ENCODE data around the gene UQCRH.
"Not testable (repeated sequence)": the region's sequence is repeated elsewhere in the genome, so short reads cannot be mapped to it uniquely, and the experiment has no call there.

The UQCRH gene

GRCh38 chr1:46325285-46326076, 22.0 kb downstream of the UQCRH start:
- not testable (repeated sequence) for H3K4me3 ChIP-seq (ENCODE audit: low read depth in 1 of 2, low read length in 1 of 2); H3K27me3 ChIP-seq; H3K9me3 ChIP-seq; H3K36me3 ChIP-seq; H3K27ac ChIP-seq; H3K4me1 ChIP-seq (ENCODE audit: control insufficient read depth in 1 of 2, insufficient read depth in 1 of 2, low read depth in 1 of 2, low read length in 1 of 2)

- not testable (repeated sequence) for H3K36me3 ChIP-seq; H3K4me1 ChIP-seq (ENCODE audit: control insufficient read depth in 1 of 2, insufficient read depth in 1 of 2, low read depth in 1 of 2, low read length in 1 of 2); H3K27me3 ChIP-seq; H3K4me3 ChIP-seq (ENCODE audit: low read depth in 1 of 2, low read length in 1 of 2); H3K27ac ChIP-seq; H3K9me3 ChIP-seq
Observed at GRCh38 chr1:46328182-46328581, 24.7 kb downstream of the UQCRH start.

GRCh38 chr1:46329807-46330206, 26.3 kb downstream of the UQCRH start:
- not testable (repeated sequence) for H3K4me1 ChIP-seq (ENCODE audit: control insufficient read depth in 1 of 2, insufficient read depth in 1 of 2, low read depth in 1 of 2, low read length in 1 of 2); H3K4me3 ChIP-seq (ENCODE audit: low read depth in 1 of 2, low read length in 1 of 2); H3K36me3 ChIP-seq; H3K9me3 ChIP-seq; H3K27ac ChIP-seq; H3K27me3 ChIP-seq

- H3K36me3 ChIP-seq; H3K4me1 ChIP-seq (ENCODE audit: control insufficient read depth in 1 of 2, insufficient read depth in 1 of 2, low read depth in 1 of 2, low read length in 1 of 2): not testable (repeated sequence)
Observed at GRCh38 chr1:46330381-46330780, 26.9 kb downstream of the UQCRH start.

GRCh38 chr1:46331786-46332540, 28.5 kb downstream of the UQCRH start:
- H3K27ac ChIP-seq, H3K36me3 ChIP-seq: not testable (repeated sequence)

More at GRCh38 chr1:46330381-46330780, 26.9 kb downstream of the UQCRH start:
- H3K4me3 ChIP-seq (ENCODE audit: low read depth in 1 of 2, low read length in 1 of 2); H3K27ac ChIP-seq; H3K9me3 ChIP-seq; H3K27me3 ChIP-seq: not testable (repeated sequence)

GRCh38 chr1:46333300-46334029, 30.0 kb downstream of the UQCRH start:
- H3K27me3 ChIP-seq, result no peaks in the 10 kb centered on the region
- H3K9me3 ChIP-seq, result no peaks in the 10 kb centered on the region
- no peaks in the 10 kb centered on the region for H3K4me1 ChIP-seq (ENCODE audit: control insufficient read depth in 1 of 2, insufficient read depth in 1 of 2, low read depth in 1 of 2, low read length in 1 of 2)
- H3K4me3 ChIP-seq (ENCODE audit: low read depth in 1 of 2, low read length in 1 of 2), result no peak overlapping the region
- no peak overlapping the region for H3K27ac ChIP-seq
- TF ChIP-seq CTCF (IDR thresholded peaks at IDR 0.05), result peak; percentile 29
- H3K36me3 ChIP-seq, result no peaks in the 10 kb centered on the region

More at GRCh38 chr1:46331786-46332540, 28.5 kb downstream of the UQCRH start:
- H3K4me1 ChIP-seq (ENCODE audit: control insufficient read depth in 1 of 2, insufficient read depth in 1 of 2, low read depth in 1 of 2, low read length in 1 of 2); H3K27me3 ChIP-seq; H3K4me3 ChIP-seq (ENCODE audit: low read depth in 1 of 2, low read length in 1 of 2); H3K9me3 ChIP-seq: not testable (repeated sequence)

GRCh38 chr1:46334030-46334384, 30.5 kb downstream of the UQCRH start:
- H3K27ac ChIP-seq, result no peak overlapping the region
- H3K27me3 ChIP-seq, result no peaks in the 10 kb centered on the region
- H3K4me1 ChIP-seq (ENCODE audit: control insufficient read depth in 1 of 2, insufficient read depth in 1 of 2, low read depth in 1 of 2, low read length in 1 of 2), result no peaks in the 10 kb centered on the region
- no peaks in the 10 kb centered on the region for H3K36me3 ChIP-seq
- no peaks in the 10 kb centered on the region for H3K9me3 ChIP-seq
- no peak overlapping the region for H3K4me3 ChIP-seq (ENCODE audit: low read depth in 1 of 2, low read length in 1 of 2)
- TF ChIP-seq CTCF (IDR thresholded peaks at IDR 0.05), result no peak

GRCh38 chr1:46335081-46335480, 31.6 kb downstream of the UQCRH start:
- no peak for TF ChIP-seq CTCF (IDR thresholded peaks at IDR 0.05)
- Histone ChIP-seq H3K36me3 (no peaks in the 10 kb centered on the region), H3K9me3 (no peaks in the 10 kb centered on the region), H3K4me1 (ENCODE audit: control insufficient read depth in 1 of 2, insufficient read depth in 1 of 2, low read depth in 1 of 2, low read length in 1 of 2) (peaks cover 3 to 8% of the 10 kb centered on the region in 2 experiments), H3K27ac (no peak overlapping the region), H3K27me3 (no peaks in the 10 kb centered on the region), H3K4me3 (ENCODE audit: low read depth in 1 of 2, low read length in 1 of 2) (no peak overlapping the region)

- not testable (repeated sequence) for H3K27me3 ChIP-seq; H3K4me3 ChIP-seq (ENCODE audit: low read depth in 1 of 2, low read length in 1 of 2); H3K27ac ChIP-seq; H3K36me3 ChIP-seq; H3K9me3 ChIP-seq
- H3K4me1 ChIP-seq (ENCODE audit: control insufficient read depth in 1 of 2, insufficient read depth in 1 of 2, low read depth in 1 of 2, low read length in 1 of 2), result peaks cover 10 to 17% of the 10 kb centered on the region in 2 experiments
Observed at GRCh38 chr1:46337409-46337808, 33.9 kb downstream of the UQCRH start.

Data from neutrophil (primary cell).